ENCODE measurements around the gene CCDC85A. TPM values are rescaled to one million over a fixed set of nuclear protein-coding genes. Genes with fewer than 3 reads are reported as not detected.

Gene CCDC85A
- total and polyA plus RNA-seq, 12 donors, result 0.13 to 1.1 (median 0.65) TPM; not detected in 1

- no peak for DNase-seq
- Histone ChIP-seq H3K4me1 (replicated peaks in 1 of 2) (no peaks in the 10 kb centered on the region), H3K27me3 (no peaks in the 10 kb centered on the region), H3K9me3 (replicated peaks in 1 of 3) (no peaks in the 10 kb centered on the region), H3K27ac (no peak overlapping the region), H3K36me3 (replicated peaks in 1 of 2) (no peaks in the 10 kb centered on the region), H3K4me3 (no peak overlapping the region)
- TF ChIP-seq POLR2A (IDR thresholded peaks at IDR 0.05) (no peak), CTCF (IDR thresholded peaks at IDR 0.05) (no peak)
- intact Hi-C loops (cut with DNase I), result no loop called here
- 31 to 36% (median 34%) methylated on average over 1 of the region's 1 CpG for WGBS, 4 donors
These were observed 191.5 kb downstream of the CCDC85A start for GRCh38 chr2:56375251-56375650.

- H3K4me3 ChIP-seq, result no peak overlapping the region
- intact Hi-C loops (cut with DNase I), result no loop called here
- H3K36me3 ChIP-seq (replicated peaks in 1 of 2), result no peaks in the 10 kb centered on the region
- TF ChIP-seq CTCF (IDR thresholded peaks at IDR 0.05) (no peak), POLR2A (IDR thresholded peaks at IDR 0.05) (no peak)
- no peaks in the 10 kb centered on the region for H3K27me3 ChIP-seq
- H3K9me3 ChIP-seq (replicated peaks in 1 of 3), result no peaks in the 10 kb centered on the region
- no peaks in the 10 kb centered on the region for H3K4me1 ChIP-seq (replicated peaks in 1 of 2)
- H3K27ac ChIP-seq, result no peak overlapping the region
- WGBS, 4 donors, result 72 to 89% (median 78%) methylated on average over 2 of the region's 2 CpGs
- no peak for DNase-seq
These were observed 193.2 kb downstream of the CCDC85A start for GRCh38 chr2:56376699-56377665.

- no peaks in the 10 kb centered on the region for H3K4me1 ChIP-seq (replicated peaks in 1 of 2)
- no peak for TF ChIP-seq POLR2A (IDR thresholded peaks at IDR 0.05)
- TF ChIP-seq CTCF (IDR thresholded peaks at IDR 0.05), result no peak
- no peak overlapping the region for H3K27ac ChIP-seq
- no peaks in the 10 kb centered on the region for H3K36me3 ChIP-seq (replicated peaks in 1 of 2)
- no peaks in the 10 kb centered on the region for H3K27me3 ChIP-seq
- no peak for DNase-seq
- no peaks in the 10 kb centered on the region for H3K9me3 ChIP-seq (replicated peaks in 1 of 3)
- intact Hi-C loops (cut with DNase I), result no loop called here
- H3K4me3 ChIP-seq, result no peak overlapping the region
- 70 to 89% (median 84%) methylated on average over 2 of the region's 2 CpGs for WGBS, 4 donors
These were observed 195.3 kb downstream of the CCDC85A start for GRCh38 chr2:56379066-56379465.

GRCh38 chr2:56380861-56381260 lies 197.1 kb downstream of the CCDC85A start:
- no peaks in the 10 kb centered on the region for H3K27me3 ChIP-seq
- no peak overlapping the region for H3K4me3 ChIP-seq
- DNase-seq, result no peak
- H3K9me3 ChIP-seq (replicated peaks in 1 of 3), result no peaks in the 10 kb centered on the region
- no peaks in the 10 kb centered on the region for H3K4me1 ChIP-seq (replicated peaks in 1 of 2)
- WGBS, 4 donors, result 64 to 72% (median 69%) methylated on average over 2 of the region's 2 CpGs
- TF ChIP-seq CTCF (IDR thresholded peaks at IDR 0.05) (no peak), POLR2A (IDR thresholded peaks at IDR 0.05) (no peak)
- intact Hi-C loops (cut with DNase I), result no loop called here
- H3K36me3 ChIP-seq (replicated peaks in 1 of 2), result no peaks in the 10 kb centered on the region
- no peak overlapping the region for H3K27ac ChIP-seq
